Mesenchymal stem cell (in vitro differentiated cells and primary cell): ENCODE results near the gene DNAJB11.

Source experiments
- DNase-seq: peaks from one replicate; pipeline ENCODE4 v3.0.0-alpha.2; 2013
- H2AFZ ChIP-seq: one replicate; pipeline ENCODE4 v1.6.1; 2013; ENCODE audit warnings: low read depth, mild to moderate bottlenecking, control low read depth, inconsistent platforms, low read length, moderate library complexity
- H2AK5ac ChIP-seq: 2 replicates; pipeline ENCODE4 v1.6.1; 2013; ENCODE audit warnings: low read length, moderate library complexity, mild to moderate bottlenecking, inconsistent platforms; ENCODE audit not compliant: severe bottlenecking
- H2BK120ac ChIP-seq: one replicate; pipeline ENCODE4 v1.6.1; 2013; ENCODE audit warnings: low read depth, mild to moderate bottlenecking, inconsistent platforms, low read length, moderate library complexity
- H2BK12ac ChIP-seq, 2 experiments: one replicate each; pipeline ENCODE4 v1.6.1; 2013; ENCODE audit warnings: inconsistent platforms in 2 of 2, low read length in 2 of 2, mild to moderate bottlenecking in 2 of 2, moderate library complexity in 2 of 2, control low read depth in 1 of 2
- H2BK15ac ChIP-seq: one replicate; pipeline ENCODE4 v1.6.1; 2013; ENCODE audit warnings: mild to moderate bottlenecking, low read depth, inconsistent platforms; ENCODE audit not compliant: poor library complexity, severe bottlenecking
- H2BK5ac ChIP-seq: 2 replicates; pipeline ENCODE4 v1.6.1; 2013; ENCODE audit warnings: low read depth, mild to moderate bottlenecking, low read length, control low read depth, inconsistent platforms; ENCODE audit not compliant: poor library complexity, severe bottlenecking
- H3K14ac ChIP-seq, 2 experiments: one replicate each; pipeline ENCODE4 v1.6.1; 2013; ENCODE audit warnings: inconsistent platforms in 2 of 2, low read length in 2 of 2, control low read depth in 1 of 2, mild to moderate bottlenecking in 1 of 2, moderate library complexity in 1 of 2
- H3K18ac ChIP-seq, 2 experiments: one replicate each; pipeline ENCODE4 v1.6.1; 2013; ENCODE audit warnings: inconsistent platforms in 2 of 2, low read length in 2 of 2, control low read depth in 1 of 2, low read depth in 1 of 2, mild to moderate bottlenecking in 1 of 2
- H3K23ac ChIP-seq, 2 experiments: one replicate each; pipeline ENCODE4 v1.6.1; 2013; ENCODE audit warnings: inconsistent platforms in 2 of 2, low read length in 2 of 2, mild to moderate bottlenecking in 2 of 2, moderate library complexity in 2 of 2, control low read depth in 1 of 2
- H3K27ac ChIP-seq: 2 replicates; pipeline ENCODE4 v1.5.1; 2013; ENCODE audit warnings: mild to moderate bottlenecking, moderate library complexity, low read length, control low read depth, inconsistent platforms; ENCODE audit not compliant: poor library complexity, severe bottlenecking
- H3K27me3 ChIP-seq, 2 experiments: 2 replicates each; pipeline versions ENCODE4 v1.6.1 to v1.7.0; 2013; ENCODE audit warnings: low read length in 2 of 2, mild to moderate bottlenecking in 2 of 2, moderate library complexity in 2 of 2, control low read depth in 1 of 2, inconsistent platforms in 1 of 2; ENCODE audit not compliant: control insufficient read depth in 1 of 2, insufficient read depth in 1 of 2
- H3K36me3 ChIP-seq, 2 experiments: 2 replicates each; pipeline versions ENCODE4 v1.6.1 to v1.7.0; 2013; ENCODE audit warnings: low read length in 2 of 2, control low read depth in 1 of 2, inconsistent platforms in 1 of 2, low read depth in 1 of 2, mild to moderate bottlenecking in 1 of 2; ENCODE audit not compliant: insufficient read depth in 2 of 2, control insufficient read depth in 1 of 2
- H3K4ac ChIP-seq, 2 experiments: one replicate each; pipeline ENCODE4 v1.6.1; 2013; ENCODE audit warnings: inconsistent platforms in 2 of 2, low read length in 2 of 2, mild to moderate bottlenecking in 2 of 2, moderate library complexity in 2 of 2, control low read depth in 1 of 2, low read depth in 1 of 2
- H3K4me1 ChIP-seq: 2 replicates; pipeline ENCODE4 v1.6.1; 2013; ENCODE audit warnings: low read depth, low read length, control low read depth; ENCODE audit not compliant: control insufficient read depth, insufficient read depth
- H3K4me2 ChIP-seq: 2 replicates; pipeline ENCODE4 v1.6.1; 2013; ENCODE audit warnings: low read length, mild to moderate bottlenecking, inconsistent platforms; ENCODE audit not compliant: poor library complexity, severe bottlenecking
- H3K4me3 ChIP-seq, 2 experiments: 2 replicates each; pipeline versions ENCODE4 v1.5.1 to v1.7.0; 2013; ENCODE audit warnings: low read length in 2 of 2, mild to moderate bottlenecking in 2 of 2, control low read depth in 1 of 2, low read depth in 1 of 2; ENCODE audit not compliant: insufficient read depth in 1 of 2
- H3K79me1 ChIP-seq: replicated peaks from 2 replicates; pipeline ENCODE4 v1.6.1; 2013; ENCODE audit warnings: mild to moderate bottlenecking, control low read depth, low read length, inconsistent platforms; ENCODE audit not compliant: poor library complexity, severe bottlenecking
- H3K9ac ChIP-seq: 2 replicates; pipeline ENCODE4 v1.7.0; 2013; ENCODE audit warnings: mild to moderate bottlenecking, low read length, moderate library complexity
- H3K9me3 ChIP-seq: 2 replicates; pipeline ENCODE4 v1.7.0; 2013; ENCODE audit warnings: mild to moderate bottlenecking, low read length; ENCODE audit not compliant: control insufficient read depth
- H4K8ac ChIP-seq: one replicate; pipeline ENCODE4 v1.6.1; 2013; ENCODE audit warnings: inconsistent platforms, mild to moderate bottlenecking, low read length, moderate library complexity
- H4K91ac ChIP-seq: one replicate; pipeline ENCODE4 v1.6.1; 2013; ENCODE audit warnings: mild to moderate bottlenecking, low read length, inconsistent platforms
- WGBS: methylation state at CpG from one replicate; pipeline ENCODE4 v1.1.7; 2013; ENCODE audit warnings: mixed read lengths; 5-methylcytosine and 5-hydroxymethylcytosine counted together

The DNAJB11 gene

DNA sequence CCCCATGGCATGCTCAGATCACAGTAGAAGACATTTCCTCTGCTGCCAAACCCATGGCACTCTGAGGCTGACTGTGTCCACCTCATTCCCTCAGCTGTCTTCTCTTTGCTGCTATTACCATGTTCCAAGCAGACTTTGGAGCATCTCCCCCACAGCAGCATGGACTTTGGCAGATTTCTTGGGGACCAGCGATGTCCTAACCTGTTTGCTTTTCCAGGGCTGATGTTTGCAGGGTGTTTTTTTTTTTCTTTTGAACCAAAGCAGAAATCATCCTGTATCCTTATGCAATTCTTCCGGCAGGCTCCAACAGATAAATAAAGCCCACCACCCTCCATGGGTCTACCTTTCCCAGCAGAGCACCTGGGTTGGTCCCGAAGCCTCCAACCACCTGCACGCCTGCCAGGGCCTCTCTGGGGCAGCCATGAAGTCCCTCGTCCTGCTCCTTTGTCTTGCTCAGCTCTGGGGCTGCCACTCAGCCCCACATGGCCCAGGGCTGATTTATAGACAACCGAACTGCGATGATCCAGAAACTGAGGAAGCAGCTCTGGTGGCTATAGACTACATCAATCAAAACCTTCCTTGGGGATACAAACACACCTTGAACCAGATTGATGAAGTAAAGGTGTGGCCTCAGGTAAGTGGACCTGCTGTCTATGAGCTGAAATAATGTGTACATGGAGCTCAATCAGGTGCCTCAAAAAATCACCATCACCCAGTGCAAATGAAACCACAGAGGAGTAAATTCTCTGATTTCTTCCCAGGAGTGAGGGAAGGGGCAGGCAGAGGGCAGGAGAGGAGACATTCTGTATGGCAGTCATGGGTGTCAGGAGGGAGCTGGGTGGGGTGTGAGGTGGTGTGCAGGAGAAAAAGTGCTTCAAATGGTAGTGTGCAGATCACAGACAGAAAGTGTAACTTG is 42.5 kb downstream of the DNAJB11 start, which contains the start of gene AHSG:
TSS of gene AHSG (plus strand) at position 340 of the 916 bp plus-strand sequence. CDS start at position 422, 82 bp downstream.
- Histone ChIP-seq H2BK12ac (no peak within 1 kb of the TSS), H3K4me1 (peaks cover 7% of the 10 kb centered on the region), H2AK5ac (no peak within 1 kb of the TSS), H3K9me3 (no peaks in the 10 kb centered on the region), H4K8ac (no peak within 1 kb of the TSS), H2AFZ (no peak within 1 kb of the TSS), H2BK120ac (no peak within 1 kb of the TSS), H4K91ac (no peak within 1 kb of the TSS), H3K4me3 (no peak within 1 kb of the TSS), H3K4me2 (no peak within 1 kb of the TSS), H2BK5ac (no peak within 1 kb of the TSS), H3K9ac (no peak within 1 kb of the TSS), H2BK15ac (no peak within 1 kb of the TSS), H3K27me3 (peaks cover 27 to 41% of the 10 kb centered on the region in 2 experiments), H3K14ac (no peak within 1 kb of the TSS), H3K23ac (peak within 1 kb of the TSS in 1 of 2 experiments; percentile 49), H3K27ac (no peak within 1 kb of the TSS), H3K79me1 (peaks cover 2% of the 10 kb centered on the region), H3K18ac (no peak within 1 kb of the TSS), H3K4ac (no peak within 1 kb of the TSS), H3K36me3 (no peaks in the 10 kb centered on the region)
- 77% methylated on average over 5 of the region's 7 CpGs for WGBS
- no peak for DNase-seq

DNA sequence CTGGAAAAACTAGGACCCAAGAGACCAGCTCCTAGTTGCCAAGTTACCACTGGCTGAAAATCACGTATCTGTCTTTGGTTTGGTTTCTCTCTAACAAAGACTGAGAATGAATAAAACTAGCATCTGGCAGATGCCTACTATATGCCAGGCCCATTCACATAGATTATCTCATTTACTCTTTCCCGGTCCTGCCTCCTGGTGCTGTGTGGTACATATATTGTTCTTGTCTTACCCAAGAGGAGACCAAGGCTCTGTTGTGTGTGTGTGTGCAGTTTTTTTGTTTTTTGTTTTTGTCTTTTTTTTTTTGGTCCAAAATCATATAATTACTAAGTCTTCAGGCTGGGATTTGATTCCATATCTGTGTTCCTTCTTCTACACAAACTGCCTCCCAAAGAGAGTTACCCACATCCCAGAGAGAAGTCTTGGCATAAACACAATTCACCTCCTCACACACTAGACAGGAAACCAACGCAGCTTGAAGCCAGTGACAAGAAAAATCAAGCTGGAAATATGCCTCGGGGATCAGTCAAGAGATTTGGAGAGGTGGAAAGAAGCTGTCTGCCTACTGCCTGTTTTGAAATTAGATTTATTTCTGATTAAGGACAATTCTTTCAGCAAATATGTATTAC is 43.2 kb downstream of the DNAJB11 start:
- Histone ChIP-seq H3K4me1 (peaks cover 12% of the 10 kb centered on the region), H3K9me3 (no peaks in the 10 kb centered on the region), H2BK5ac (no peak overlapping the region), H3K18ac (no peak overlapping the region), H3K23ac (peak overlapping the region in 1 of 2 experiments; percentile 49), H3K9ac (no peak overlapping the region), H2AFZ (no peak overlapping the region), H2BK15ac (no peak overlapping the region), H3K36me3 (no peaks in the 10 kb centered on the region), H3K4me3 (no peak overlapping the region), H3K14ac (no peak overlapping the region), H2BK12ac (no peak overlapping the region), H3K4ac (no peak overlapping the region), H3K27ac (no peak overlapping the region), H2AK5ac (no peak overlapping the region), H3K27me3 (peaks cover 27 to 46% of the 10 kb centered on the region in 2 experiments), H4K8ac (no peak overlapping the region), H2BK120ac (no peak overlapping the region), H3K4me2 (no peak overlapping the region), H3K79me1 (peaks cover 2% of the 10 kb centered on the region), H4K91ac (no peak overlapping the region)
- WGBS: 100% methylated on average over 1 of the region's 4 CpGs
- no peak for DNase-seq

DNA sequence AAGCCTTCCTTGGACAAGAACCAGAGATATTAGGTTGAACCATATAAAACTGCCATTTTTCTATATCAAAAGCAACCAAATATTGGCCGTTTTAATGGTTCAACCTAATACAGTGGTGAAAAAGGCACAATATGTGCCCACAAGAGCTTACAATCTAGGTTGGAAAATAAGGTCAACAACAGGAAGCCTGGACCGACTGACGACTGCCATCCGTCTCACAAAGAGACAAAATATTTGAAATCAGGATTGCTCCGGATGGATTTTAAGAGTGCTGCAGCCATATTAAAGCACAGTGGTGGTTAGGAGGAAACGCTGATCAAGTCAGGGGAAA is 43.7 kb downstream of the DNAJB11 start:
- Histone ChIP-seq H3K9me3 (no peaks in the 10 kb centered on the region), H2BK120ac (no peak overlapping the region), H2BK12ac (no peak overlapping the region), H3K9ac (no peak overlapping the region), H3K14ac (no peak overlapping the region), H3K4me1 (peaks cover 12% of the 10 kb centered on the region), H3K36me3 (no peaks in the 10 kb centered on the region), H4K8ac (no peak overlapping the region), H2AK5ac (no peak overlapping the region), H3K23ac (no peak overlapping the region), H3K27ac (no peak overlapping the region), H2BK15ac (no peak overlapping the region), H3K79me1 (peaks cover 2% of the 10 kb centered on the region), H3K4ac (no peak overlapping the region), H3K18ac (no peak overlapping the region), H3K4me3 (no peak overlapping the region), H4K91ac (no peak overlapping the region), H2AFZ (no peak overlapping the region), H3K27me3 (peaks cover 27 to 46% of the 10 kb centered on the region in 2 experiments), H3K4me2 (no peak overlapping the region), H2BK5ac (no peak overlapping the region)
- 70% methylated on average over 6 of the region's 6 CpGs for WGBS
- DNase-seq: no peak
